AG04449 (cell line): Measurements from ENCODE around the gene CST5.

Experiments used
- CTCF ChIA-PET: fragments of 350-600 bp; formaldehyde crosslinking; extraction: SDS; loops from one replicate; lab custom pipeline; 2021; ENCODE audit warnings: antibody characterized with exemption; lab: Yijun Ruan, JAX
- POLR2A ChIA-PET: fragments of 400-600, 350-600 bp; formaldehyde crosslinking; extraction: SDS; loops from one replicate; lab custom pipeline; 2020; ENCODE audit warnings: antibody characterized with exemption, inconsistent platforms; lab: Yijun Ruan, JAX
- DNase-seq: peaks from one replicate; pipeline ENCODE4 v3.0.0-alpha.2; 2010; ENCODE audit warnings: low read depth, low spot score
- H3K4me3 ChIP-seq: 2 replicates; pipeline ENCODE4 v1.5.1; 2011; ENCODE audit warnings: low read depth, mild to moderate bottlenecking, control low read depth, low read length
- CTCF ChIP-seq: IDR thresholded peaks from one replicate; pipeline ENCODE4 v1.5.1; 2011; ENCODE audit warnings: mild to moderate bottlenecking, moderate library complexity, low read length, control low read depth, inconsistent platforms; ENCODE audit not compliant: insufficient read depth; ENCODE audit errors: missing control alignments

CST5 gene

GRCh38 chr20:23874747-23875146 lies 4.8 kb downstream of the CST5 start:
- ChIA-PET CTCF (no interaction called here), POLR2A (no interaction called here)
- TF ChIP-seq CTCF: no peak
- DNase-seq: no peak
- H3K4me3 ChIP-seq: no peak overlapping the region

- DNase-seq: no peak
- no peak for TF ChIP-seq CTCF
- H3K4me3 ChIP-seq: no peak overlapping the region
- POLR2A ChIA-PET: no interaction called here
- CTCF ChIA-PET: no interaction called here
These were observed 6.1 kb downstream of the CST5 start for GRCh38 chr20:23873370-23874015.

- no peak overlapping the region for H3K4me3 ChIP-seq
- ChIA-PET POLR2A (no interaction called here), CTCF (no interaction called here)
- DNase-seq: no peak
- no peak for TF ChIP-seq CTCF
These were observed 7.5 kb downstream of the CST5 start for GRCh38 chr20:23872065-23872464.

GRCh38 chr20:23870461-23870860 lies 9.1 kb downstream of the CST5 start:
- no peak for TF ChIP-seq CTCF
- ChIA-PET POLR2A (no interaction called here), CTCF (no interaction called here)
- no peak overlapping the region for H3K4me3 ChIP-seq
- DNase-seq: no peak

GRCh38 chr20:23869520-23869919 lies 10.0 kb downstream of the CST5 start:
- no peak for TF ChIP-seq CTCF
- ChIA-PET POLR2A (no interaction called here), CTCF (no interaction called here)
- DNase-seq: no peak
- no peak overlapping the region for H3K4me3 ChIP-seq

GRCh38 chr20:23868321-23868720 lies 11.2 kb downstream of the CST5 start:
- CTCF ChIA-PET: interaction anchor here (0.7 kb wide), 1 partner anchor 85 kb away, joined by 3 read pairs; no protein-coding TSS in a partner anchor
- POLR2A ChIA-PET: no interaction called here
- no peak overlapping the region for H3K4me3 ChIP-seq
- no peak for DNase-seq
- no peak for TF ChIP-seq CTCF
